Measurements from ENCODE around the gene PCDHB8.
A peak's percentile ranks its signal among the peaks of the same experiment; 100 is the strongest.

DNA sequence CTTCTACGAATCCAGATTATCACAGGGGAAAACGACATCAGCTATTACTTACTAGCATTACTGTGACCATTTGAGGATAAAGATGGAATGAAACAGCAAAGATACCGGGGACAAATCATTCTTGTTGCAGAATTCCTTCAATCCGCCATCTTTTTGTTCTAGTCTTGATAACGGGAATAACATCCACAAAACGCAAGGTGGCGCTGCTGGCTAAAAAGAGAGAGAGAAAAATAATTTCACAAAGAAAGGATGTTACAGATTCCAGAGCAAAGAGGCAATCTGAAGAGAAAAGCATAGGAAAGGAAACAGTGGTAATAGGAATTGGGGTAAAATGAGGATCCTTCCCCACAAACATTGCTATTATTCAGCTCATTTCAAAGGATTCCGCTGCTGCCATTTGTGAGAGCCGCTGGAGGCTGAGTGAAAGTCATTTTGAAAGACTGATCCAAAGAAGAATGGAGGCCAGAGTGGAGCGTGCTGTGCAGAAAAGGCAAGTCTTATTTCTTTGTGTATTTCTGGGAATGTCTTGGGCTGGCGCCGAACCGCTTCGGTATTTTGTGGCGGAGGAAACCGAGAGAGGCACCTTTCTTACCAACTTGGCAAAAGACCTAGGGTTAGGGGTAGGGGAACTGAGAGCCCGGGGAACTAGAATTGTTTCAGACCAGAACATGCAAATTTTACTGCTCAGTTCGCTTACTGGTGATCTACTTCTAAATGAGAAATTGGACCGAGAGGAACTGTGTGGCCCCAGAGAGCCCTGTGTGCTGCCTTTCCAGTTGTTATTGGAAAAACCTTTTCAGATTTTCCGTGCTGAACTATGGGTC, 5.0 kb upstream of the PCDHB8 start, which contains the start of gene PCDHB7:
- TF ChIP-seq, protein P1, sequence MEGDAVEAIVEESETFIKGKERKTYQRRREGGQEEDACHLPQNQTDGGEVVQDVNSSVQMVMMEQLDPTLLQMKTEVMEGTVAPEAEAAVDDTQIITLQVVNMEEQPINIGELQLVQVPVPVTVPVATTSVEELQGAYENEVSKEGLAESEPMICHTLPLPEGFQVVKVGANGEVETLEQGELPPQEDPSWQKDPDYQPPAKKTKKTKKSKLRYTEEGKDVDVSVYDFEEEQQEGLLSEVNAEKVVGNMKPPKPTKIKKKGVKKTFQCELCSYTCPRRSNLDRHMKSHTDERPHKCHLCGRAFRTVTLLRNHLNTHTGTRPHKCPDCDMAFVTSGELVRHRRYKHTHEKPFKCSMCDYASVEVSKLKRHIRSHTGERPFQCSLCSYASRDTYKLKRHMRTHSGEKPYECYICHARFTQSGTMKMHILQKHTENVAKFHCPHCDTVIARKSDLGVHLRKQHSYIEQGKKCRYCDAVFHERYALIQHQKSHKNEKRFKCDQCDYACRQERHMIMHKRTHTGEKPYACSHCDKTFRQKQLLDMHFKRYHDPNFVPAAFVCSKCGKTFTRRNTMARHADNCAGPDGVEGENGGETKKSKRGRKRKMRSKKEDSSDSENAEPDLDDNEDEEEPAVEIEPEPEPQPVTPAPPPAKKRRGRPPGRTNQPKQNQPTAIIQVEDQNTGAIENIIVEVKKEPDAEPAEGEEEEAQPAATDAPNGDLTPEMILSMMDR (IDR thresholded peaks at IDR 0.05) = peak; percentile 73
- no peak for TF ChIP-seq TCF7L2 (IDR thresholded peaks at IDR 0.05; ENCODE audit: low read depth, low read length)

Data from Panc1 (cell line).